ENCODE results near the gene DTX1. TPM values are rescaled to one million over a fixed set of nuclear protein-coding genes. Genes with fewer than 3 reads are reported as not detected.

The DTX1 gene
- total RNA-seq, 1 donor from 2014 or later, result 4.3 TPM

DNA sequence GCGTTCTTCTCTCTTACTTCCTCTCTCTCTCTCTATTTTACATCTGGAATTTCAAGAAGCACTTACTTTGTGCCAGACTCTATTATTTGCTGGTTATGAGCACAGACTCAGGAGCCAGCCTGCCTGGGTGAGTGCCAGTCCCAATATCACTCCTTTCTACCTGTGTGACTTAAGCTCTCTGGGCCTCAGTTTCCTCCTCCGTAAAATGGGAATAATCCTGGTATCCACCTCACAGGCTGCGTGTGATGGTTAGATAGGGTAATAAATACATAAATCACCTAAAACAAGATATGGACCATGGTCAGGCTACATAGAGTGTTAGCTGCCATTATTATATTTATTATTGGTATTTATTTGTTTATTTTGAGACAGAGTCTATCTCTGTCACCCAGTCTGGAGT lies 54.7 kb downstream of the DTX1 start:
- Mint-ChIP-seq H3K4me1 (ENCODE audit: low read depth, unreplicated experiment) (no peaks in the 10 kb centered on the region), H3K27me3 (ENCODE audit: unreplicated experiment) (peaks cover 7% of the 10 kb centered on the region), H3K36me3 (ENCODE audit: unreplicated experiment) (no peaks in the 10 kb centered on the region), H3K9me3 (ENCODE audit: unreplicated experiment) (peaks cover 5% of the 10 kb centered on the region), H3K4me3 (ENCODE audit: unreplicated experiment) (no peak overlapping the region), H3K27ac (ENCODE audit: unreplicated experiment) (no peak overlapping the region)
- TF ChIP-seq, protein P1, sequence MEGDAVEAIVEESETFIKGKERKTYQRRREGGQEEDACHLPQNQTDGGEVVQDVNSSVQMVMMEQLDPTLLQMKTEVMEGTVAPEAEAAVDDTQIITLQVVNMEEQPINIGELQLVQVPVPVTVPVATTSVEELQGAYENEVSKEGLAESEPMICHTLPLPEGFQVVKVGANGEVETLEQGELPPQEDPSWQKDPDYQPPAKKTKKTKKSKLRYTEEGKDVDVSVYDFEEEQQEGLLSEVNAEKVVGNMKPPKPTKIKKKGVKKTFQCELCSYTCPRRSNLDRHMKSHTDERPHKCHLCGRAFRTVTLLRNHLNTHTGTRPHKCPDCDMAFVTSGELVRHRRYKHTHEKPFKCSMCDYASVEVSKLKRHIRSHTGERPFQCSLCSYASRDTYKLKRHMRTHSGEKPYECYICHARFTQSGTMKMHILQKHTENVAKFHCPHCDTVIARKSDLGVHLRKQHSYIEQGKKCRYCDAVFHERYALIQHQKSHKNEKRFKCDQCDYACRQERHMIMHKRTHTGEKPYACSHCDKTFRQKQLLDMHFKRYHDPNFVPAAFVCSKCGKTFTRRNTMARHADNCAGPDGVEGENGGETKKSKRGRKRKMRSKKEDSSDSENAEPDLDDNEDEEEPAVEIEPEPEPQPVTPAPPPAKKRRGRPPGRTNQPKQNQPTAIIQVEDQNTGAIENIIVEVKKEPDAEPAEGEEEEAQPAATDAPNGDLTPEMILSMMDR (IDR thresholded peaks at IDR 0.05; ENCODE audit: partially characterized antibody, unreplicated experiment), result no peak
- no peak for DNase-seq

DNA sequence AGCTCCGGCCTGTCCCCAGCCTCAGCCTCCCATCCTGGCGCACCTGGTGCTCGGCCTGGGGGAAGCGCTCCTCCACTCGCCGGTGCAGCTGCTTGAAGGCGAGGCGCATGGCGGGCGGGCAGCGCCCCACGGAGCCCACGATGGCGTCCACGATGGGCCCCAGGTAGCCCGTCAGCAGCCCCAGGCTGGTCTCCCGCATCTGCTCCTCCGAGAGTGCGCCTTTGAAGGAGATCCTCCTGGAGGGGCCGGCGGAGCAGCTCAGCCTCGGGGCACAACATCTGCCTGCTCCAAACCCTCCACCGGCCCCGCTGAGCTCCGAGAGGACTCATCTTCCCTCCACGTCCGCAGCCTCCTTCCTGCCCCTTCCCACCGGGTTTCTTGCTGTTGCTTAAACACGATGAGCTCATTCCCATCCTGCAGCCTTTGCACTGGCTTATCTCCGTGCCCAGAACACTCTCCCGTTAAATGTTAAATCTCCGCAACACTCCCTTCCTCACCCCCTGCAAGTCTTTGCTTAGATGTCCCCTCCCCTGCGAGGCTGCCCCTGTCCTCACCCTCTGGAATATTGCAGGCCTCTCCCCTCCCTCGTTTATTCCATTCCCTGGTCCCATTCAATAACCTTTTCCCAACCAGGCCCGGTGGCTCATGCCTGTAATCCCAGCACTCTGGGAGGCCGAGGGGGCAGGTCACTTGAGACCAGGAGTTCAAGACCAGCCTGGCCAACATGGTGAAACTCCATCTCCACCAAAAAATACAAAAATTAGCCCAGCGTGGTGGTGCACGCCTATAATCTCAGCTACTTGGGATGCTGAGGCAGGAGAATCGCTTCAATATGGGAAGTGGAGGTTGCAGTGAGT lies 55.7 kb downstream of the DTX1 start:
- Mint-ChIP-seq H3K27ac (ENCODE audit: unreplicated experiment) (no peak overlapping the region), H3K4me3 (ENCODE audit: unreplicated experiment) (no peak overlapping the region), H3K9me3 (ENCODE audit: unreplicated experiment) (peaks cover 2% of the 10 kb centered on the region), H3K36me3 (ENCODE audit: unreplicated experiment) (no peaks in the 10 kb centered on the region), H3K27me3 (ENCODE audit: unreplicated experiment) (peaks cover 5% of the 10 kb centered on the region), H3K4me1 (ENCODE audit: low read depth, unreplicated experiment) (no peaks in the 10 kb centered on the region)
- DNase-seq, result no peak
- TF ChIP-seq, protein P1 (IDR thresholded peaks at IDR 0.05; ENCODE audit: partially characterized antibody, unreplicated experiment), result no peak

DNA sequence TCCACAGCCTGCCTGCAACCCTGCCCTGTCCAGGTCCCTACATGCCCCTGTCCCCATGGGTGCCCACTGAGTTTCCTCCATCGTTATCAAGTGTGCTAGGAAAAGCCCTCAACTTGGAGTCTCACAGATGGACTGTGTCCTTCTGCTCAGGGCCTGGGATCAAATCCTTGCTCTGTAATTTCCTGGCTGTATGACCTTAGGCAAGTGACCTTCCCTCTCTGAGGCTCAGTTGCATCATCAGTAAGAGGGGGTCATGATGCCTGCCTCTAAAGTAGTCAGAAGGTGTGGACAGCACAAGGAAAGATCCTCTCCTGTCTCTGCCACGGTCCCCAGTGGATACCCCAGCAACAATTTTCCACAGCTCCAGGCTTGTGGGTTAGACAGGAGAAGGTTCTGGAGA lies 56.9 kb downstream of the DTX1 start:
- H3K4me3 Mint-ChIP-seq (ENCODE audit: unreplicated experiment), result no peak overlapping the region
- TF ChIP-seq, protein P1 (IDR thresholded peaks at IDR 0.05; ENCODE audit: partially characterized antibody, unreplicated experiment), result no peak
- peaks cover 2% of the 10 kb centered on the region for H3K9me3 Mint-ChIP-seq (ENCODE audit: unreplicated experiment)
- H3K27ac Mint-ChIP-seq (ENCODE audit: unreplicated experiment), result no peak overlapping the region
- H3K4me1 Mint-ChIP-seq (ENCODE audit: low read depth, unreplicated experiment), result no peaks in the 10 kb centered on the region
- no peak for DNase-seq
- H3K36me3 Mint-ChIP-seq (ENCODE audit: unreplicated experiment), result no peaks in the 10 kb centered on the region
- H3K27me3 Mint-ChIP-seq (ENCODE audit: unreplicated experiment), result peaks cover 7% of the 10 kb centered on the region

DNA sequence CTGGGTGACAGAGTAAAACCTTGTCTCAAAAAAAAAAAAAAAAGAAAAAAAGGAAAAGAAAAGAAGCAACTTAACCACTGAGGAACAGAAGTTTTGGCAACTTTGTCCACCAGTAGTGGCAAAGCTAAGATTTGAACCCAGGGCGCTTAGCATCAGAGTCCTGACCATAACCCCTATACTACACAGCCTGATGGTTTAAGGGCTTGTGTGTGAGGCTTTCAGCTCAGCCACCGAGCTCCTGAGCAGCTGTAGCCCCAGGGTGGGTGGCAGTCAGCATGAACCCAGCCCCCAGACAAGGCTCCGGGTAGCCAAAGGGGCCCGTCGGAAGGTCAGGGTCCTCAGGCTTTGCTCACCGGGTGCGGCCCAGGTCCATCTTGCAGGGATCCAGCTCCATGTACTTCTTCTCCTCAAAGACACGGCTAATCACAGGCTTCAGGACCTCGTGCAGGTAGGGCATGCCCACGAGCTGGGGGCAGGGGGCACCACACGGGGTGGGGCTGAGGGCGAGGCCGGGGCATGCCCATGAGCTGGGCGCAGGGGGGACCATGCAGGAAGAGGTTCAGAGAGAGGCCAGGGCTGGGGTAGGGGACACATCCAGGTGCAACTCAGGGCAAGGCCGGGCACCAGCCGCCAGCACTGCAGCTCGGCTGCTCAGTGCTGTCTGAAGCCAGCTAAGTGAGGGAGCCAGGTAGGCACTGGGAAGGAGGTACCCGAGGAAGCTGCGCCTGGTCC lies 58.1 kb downstream of the DTX1 start:
- TF ChIP-seq, protein P1 (IDR thresholded peaks at IDR 0.05; ENCODE audit: partially characterized antibody, unreplicated experiment), result no peak
- Mint-ChIP-seq H3K27me3 (ENCODE audit: unreplicated experiment) (peaks cover 8% of the 10 kb centered on the region), H3K4me1 (ENCODE audit: low read depth, unreplicated experiment) (no peaks in the 10 kb centered on the region), H3K4me3 (ENCODE audit: unreplicated experiment) (no peak overlapping the region), H3K36me3 (ENCODE audit: unreplicated experiment) (no peaks in the 10 kb centered on the region), H3K9me3 (ENCODE audit: unreplicated experiment) (peaks cover 2% of the 10 kb centered on the region), H3K27ac (ENCODE audit: unreplicated experiment) (no peak overlapping the region)
- DNase-seq, result no peak
